HG03571 (cell line): ENCODE data around the gene B3GNT7.
"Not testable (repeated sequence)": the region's sequence is repeated elsewhere in the genome, so short reads cannot be mapped to it uniquely, and the experiment has no call there.

Experiments
- ATAC-seq: cut with Tn5 transposase; IDR thresholded peaks from one replicate; pipeline ENCODE4 v1.9.1; 2021; ENCODE audit not compliant: unreplicated experiment

B3GNT7 gene, protein sequence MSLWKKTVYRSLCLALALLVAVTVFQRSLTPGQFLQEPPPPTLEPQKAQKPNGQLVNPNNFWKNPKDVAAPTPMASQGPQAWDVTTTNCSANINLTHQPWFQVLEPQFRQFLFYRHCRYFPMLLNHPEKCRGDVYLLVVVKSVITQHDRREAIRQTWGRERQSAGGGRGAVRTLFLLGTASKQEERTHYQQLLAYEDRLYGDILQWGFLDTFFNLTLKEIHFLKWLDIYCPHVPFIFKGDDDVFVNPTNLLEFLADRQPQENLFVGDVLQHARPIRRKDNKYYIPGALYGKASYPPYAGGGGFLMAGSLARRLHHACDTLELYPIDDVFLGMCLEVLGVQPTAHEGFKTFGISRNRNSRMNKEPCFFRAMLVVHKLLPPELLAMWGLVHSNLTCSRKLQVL

GRCh38 chr2:231395188-231396057 is at the start of gene B3GNT7:
TSS of gene B3GNT7 (plus strand) at chr2:231395710. CDS start at chr2:231395804, 94 bp downstream.
- ATAC-seq = no peak

GRCh38 chr2:231347081-231347480 is 48.4 kb upstream of the B3GNT7 start:
- ATAC-seq = no peak

GRCh38 chr2:231347638-231348037 is 47.9 kb upstream of the B3GNT7 start:
- no peak for ATAC-seq

GRCh38 chr2:231348173-231348572 is 47.3 kb upstream of the B3GNT7 start:
- ATAC-seq = no peak

DNA sequence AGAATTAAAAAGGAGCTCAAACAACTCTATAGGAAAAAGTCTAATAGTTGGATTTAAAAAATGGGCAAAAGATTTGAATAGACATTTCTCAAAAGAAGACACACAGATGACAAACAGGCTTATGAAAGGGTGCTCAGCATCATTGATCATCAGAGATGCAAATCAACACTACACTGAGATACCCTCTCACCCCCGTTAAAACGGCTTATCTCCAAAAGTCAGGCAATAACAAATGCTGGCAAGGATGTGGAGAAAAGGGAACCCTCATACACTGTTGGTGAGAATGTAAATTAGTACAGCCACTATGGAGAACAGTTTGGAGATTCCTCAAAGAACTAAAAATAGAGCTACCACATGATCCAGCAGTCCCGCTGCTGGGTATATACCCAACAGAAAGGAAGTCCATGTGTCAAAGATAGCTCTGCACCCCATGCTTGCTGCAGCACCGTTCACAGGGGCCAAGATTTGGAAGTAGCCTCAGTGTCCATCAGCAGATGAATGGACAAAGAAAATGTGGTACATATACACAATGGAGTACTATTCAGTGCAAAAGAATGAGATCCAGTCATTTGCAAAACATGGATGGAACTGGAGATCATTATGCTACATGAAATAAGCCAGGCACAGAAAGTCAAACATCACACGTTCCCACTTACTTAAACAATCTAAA is 46.7 kb upstream of the B3GNT7 start:
- ATAC-seq = no peak

DNA sequence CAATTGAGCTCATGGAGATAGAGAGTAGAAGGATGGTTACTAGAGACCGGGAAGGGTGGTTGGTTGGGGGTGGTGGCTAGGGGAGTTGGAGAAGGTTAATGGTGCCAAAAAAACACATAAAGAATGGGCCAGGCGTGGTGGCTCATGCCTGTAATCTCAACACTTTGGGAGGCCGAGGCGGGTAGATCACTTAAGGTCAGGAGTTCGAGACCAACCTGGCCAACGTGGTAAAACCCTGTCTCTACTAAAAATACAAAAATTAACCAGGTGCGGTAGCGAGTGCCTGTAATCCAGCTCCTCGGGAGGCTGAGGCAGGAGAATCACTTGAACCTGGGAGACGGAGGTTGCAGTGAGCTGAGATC is 46.2 kb upstream of the B3GNT7 start:
- ATAC-seq = not testable (repeated sequence)

DNA sequence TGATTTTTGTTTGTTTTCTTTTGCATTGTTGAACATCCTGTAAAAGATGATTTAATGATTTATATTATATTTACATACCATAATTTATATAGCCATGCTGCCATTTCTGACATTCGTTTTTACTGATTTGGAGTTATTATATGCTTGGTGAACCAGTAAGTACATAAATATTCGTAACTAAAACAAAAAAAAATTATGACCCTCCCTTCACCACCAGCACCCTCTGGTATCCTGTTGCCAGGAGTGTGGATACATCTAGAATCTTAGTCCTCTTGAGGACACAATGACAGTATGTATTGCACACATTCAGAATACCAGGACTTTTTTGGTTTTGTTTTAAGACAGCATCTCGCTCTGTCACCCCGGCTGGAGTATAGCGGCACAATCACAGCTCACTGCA is 43.9 kb upstream of the B3GNT7 start:
- no peak for ATAC-seq

DNA sequence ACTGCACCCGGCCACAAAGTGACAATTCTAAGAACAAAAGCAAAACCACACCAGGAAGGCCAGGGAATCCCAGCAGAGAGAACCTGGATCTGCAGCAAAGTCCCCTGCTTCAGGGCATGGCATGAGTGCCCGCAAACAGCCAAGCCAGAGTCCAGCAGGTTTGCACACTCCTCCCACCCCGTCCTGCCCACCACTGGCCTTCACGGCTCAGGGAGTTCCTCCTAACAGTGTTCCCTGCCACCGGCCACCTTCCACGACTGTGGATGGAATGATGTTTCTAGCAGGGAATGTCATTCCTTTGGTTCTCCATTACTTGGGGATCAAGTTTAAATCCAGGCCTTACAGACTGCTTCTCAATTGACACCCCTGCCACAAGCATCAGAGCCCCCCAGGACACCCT is 42.0 kb upstream of the B3GNT7 start:
- no peak for ATAC-seq

DNA sequence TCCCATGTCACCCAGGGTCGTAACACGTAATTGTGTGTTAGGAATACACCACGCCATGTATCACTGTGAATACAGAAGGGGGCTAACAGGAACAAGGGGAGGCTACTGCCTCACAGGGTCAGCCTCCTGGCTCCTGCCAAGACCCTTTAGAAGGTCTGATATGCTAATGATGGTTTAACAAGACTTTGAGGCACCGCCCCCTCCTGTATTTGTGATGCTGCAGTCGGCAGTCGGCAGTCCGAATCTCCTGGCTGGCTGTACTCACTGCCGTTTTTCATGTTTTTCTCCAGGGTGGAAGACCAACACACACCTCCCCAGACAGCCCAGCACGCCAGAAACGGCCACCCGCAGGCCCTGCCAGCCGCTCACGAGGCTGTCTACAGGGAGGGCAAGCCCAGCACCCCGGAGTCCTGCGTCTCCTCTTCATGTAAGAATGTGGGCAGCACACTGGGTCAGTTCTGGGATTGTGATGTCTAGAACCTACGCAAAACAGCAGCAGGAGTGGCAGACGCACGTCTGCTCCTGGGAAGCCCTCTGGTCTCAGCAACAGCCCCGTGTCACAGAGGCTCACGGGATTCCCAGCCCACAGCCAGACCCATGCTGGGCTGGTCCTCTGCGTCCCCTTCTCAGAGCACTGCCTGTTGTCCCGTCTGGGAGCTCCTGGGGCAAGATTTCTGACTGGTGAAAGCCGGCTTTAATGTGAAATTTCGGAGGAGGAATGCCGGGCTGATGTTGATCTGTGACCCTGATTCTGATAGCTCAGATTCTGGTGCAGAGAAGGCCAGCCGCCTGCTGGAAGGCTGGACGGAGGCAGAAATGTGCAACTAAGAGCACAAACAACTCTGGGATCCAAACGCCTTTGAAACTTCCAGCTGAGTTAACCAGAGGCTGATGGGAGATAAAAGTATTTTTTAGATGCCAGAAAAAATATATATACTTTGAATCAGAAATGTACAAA is 39.7 kb upstream of the B3GNT7 start:
- ATAC-seq = no peak

- no peak for ATAC-seq
Observed at GRCh38 chr2:231356466-231356844, 39.1 kb upstream of the B3GNT7 start.

DNA sequence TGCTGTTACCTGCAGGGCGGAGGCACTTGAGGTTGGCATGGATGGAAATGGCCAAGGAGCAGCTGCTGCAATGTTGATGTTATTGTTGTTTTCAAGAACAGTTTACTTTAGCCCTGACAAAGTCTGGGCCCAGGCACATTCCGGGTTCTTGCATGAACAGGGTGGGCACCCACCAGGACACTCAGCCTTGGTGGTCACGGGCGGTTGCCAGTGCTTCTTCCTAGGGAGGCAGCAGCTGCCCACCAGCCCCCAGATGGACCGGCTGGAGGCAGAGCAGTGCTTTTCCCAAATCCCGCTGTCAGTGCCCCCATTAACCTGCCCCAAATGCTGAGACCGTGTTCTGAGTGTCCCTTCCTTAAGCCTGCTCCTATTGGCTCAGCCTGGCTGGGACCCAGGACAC is 38.5 kb upstream of the B3GNT7 start:
- no peak for ATAC-seq

GRCh38 chr2:231357931-231358330 is 37.6 kb upstream of the B3GNT7 start:
- ATAC-seq = no peak

GRCh38 chr2:231359441-231359840 is 36.1 kb upstream of the B3GNT7 start:
- no peak for ATAC-seq

GRCh38 chr2:231359948-231360347 is 35.6 kb upstream of the B3GNT7 start:
- ATAC-seq = no peak

- ATAC-seq = no peak
Observed at GRCh38 chr2:231360401-231360800, 35.1 kb upstream of the B3GNT7 start.

DNA sequence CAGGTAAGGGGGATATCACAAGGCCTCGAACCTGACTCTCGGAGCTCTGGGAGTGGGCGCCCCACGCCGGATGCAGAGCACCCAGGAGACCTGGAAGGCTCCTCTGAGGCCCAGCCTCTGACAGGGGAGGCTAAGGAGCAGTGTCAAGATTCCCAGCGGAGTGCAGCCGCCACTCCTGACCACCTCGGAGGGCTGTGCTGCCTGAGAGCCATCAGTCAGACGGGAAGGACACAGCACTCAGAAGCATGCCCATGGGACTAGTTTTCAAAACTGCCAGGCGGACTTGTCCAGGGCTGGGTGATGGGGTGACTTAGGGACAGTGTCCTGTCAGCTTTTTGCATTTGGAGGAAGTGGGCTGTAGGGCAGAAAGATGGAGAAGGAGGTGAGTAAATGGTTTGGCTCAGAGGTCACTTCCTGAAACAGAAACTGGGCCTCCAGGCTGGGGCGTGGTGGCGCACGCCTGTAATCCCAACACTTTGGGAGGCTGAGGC is 34.6 kb upstream of the B3GNT7 start:
- ATAC-seq = no peak

GRCh38 chr2:231361701-231362554 is 33.6 kb upstream of the B3GNT7 start:
- ATAC-seq = peak; percentile 91

DNA sequence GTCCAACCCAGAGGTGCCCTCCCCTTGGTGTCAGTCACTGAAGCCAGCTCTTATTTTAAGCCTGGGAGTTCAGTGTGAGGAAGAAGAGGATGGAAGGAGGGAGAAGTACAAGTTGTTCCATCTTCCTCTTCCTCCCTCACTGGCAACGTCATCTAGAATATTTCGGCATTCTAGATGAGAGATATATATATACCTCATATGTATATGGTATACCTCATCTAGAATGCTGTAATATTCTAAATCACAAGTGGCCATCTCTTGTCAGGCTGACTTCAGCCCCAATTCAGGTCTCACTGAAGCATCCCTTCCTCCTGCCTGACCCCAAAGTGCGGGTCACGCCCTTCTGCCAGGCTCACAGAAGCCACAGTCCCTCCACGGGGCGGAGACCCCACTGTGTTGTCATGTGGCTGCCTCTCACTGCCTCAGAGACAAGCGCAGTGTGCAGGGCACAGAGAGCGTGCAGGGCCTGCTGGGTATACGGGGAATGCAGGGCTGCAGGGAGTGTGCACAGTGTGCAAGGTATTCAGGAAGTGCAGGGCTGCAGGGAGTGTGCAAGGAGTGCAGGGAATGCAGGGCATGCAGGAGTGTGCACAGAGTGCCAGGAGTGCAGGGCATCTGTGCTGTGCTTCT is 32.8 kb upstream of the B3GNT7 start:
- ATAC-seq = no peak

DNA sequence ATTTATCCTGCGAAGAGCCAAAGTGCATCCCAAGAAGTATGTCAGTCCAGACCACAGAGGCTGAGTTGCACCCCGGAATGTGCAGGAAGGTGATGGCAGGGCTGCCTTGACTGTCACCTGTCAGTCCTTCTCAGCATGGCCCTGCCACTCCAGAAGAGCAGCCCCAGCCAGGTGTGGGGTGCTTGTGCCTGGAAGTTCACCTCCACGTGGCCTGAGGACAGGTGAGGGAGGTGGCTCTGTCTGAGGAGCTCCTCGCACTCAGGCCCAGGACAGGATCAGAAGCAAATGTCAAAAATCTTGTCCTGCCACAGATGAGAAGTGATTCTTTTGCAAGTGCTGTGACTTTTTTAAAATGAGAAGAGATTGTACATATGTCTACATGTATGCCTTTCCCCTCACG is 31.4 kb upstream of the B3GNT7 start:
- ATAC-seq = no peak
